HG02623 (cell line): Measurements from ENCODE around the gene GSK3B.

Source experiments
- ATAC-seq: cut with Tn5 transposase; IDR thresholded peaks from one replicate; pipeline ENCODE4 v1.9.1; 2021; ENCODE audit warnings: moderate library complexity; ENCODE audit not compliant: unreplicated experiment

Gene GSK3B

DNA sequence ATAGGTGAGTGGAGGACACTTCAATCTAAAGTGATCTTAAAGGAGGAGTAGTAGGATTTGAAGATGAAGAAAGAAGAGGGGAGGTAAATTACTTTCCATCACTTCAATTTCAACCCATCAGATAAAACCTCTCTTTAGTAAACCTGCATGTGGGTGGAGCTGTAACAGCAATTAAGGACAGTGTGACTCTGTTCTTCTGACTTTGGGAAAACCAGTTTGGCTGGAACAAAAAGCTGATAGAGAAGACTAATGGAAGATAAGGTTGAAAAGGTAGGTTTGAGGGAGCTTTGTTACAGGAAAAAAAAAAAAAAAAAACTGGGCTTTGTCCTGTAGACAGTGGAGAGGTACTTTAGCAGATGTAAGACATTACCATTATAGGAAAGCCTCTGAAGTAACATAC is 4.5 kb upstream of the GSK3B start:
- ATAC-seq, result no peak

DNA sequence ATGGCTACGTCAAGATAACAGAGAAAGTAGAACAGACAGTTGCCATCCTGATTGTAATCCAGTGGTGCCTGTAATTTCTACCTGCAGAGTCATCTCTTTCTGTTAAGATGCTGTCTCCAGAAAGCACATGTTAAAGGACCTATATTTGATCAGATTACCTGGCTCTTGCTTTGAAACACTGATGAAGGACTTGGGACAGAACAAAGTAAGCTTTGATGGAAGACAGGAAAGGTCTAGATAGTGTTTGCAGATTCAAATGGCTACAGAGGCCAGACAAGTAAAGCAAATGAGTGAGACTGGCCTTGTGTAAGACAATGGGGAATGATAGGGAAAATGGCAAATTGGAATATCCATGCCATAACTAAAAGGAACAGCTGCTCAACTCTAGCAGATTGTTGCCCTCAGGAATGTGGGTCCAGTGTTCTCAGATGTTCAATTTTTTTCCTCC is 1.8 kb upstream of the GSK3B start:
- no peak for ATAC-seq

DNA sequence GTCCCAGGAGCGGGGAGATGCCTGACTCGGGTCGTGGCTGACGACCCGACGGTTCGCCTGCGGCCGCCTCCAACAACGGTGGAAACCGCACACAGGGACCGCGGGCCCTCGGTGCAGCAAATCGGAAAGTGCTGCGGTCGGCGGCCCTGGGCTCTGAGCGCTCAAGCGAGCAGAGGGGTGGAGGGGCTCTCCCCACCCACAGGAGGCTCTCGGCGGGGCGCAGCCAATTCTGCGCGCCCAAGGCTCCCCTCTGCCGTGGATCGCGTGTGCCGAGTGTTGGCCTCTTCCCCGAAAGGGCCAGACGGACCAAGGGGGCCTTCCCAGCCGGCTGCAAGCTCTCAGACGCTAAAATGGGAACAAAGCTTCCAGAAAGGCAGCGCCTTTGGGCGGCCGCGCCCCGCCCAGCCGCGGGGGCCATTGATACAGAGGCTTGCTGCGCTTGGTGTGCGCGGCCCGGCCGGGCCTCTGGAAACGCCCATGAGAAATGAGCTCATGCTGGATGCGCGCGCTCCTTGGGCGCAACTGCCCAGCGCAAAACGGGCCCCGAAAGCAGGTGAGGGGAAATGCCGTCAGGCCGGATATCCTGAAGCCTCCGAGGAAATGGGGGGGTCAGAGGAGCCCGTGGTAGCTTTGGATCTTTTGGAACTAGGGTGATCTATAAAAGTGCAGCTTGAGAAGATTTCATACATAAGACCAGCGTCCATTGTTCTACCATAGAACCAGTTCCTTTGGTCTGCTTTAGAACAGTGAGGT is 1.2 kb upstream of the GSK3B start:
- ATAC-seq, result peak; percentile 33

GRCh38 chr3:120094776-120095225 is 554 bp upstream of the GSK3B start:
- peak; percentile 64 for ATAC-seq

DNA sequence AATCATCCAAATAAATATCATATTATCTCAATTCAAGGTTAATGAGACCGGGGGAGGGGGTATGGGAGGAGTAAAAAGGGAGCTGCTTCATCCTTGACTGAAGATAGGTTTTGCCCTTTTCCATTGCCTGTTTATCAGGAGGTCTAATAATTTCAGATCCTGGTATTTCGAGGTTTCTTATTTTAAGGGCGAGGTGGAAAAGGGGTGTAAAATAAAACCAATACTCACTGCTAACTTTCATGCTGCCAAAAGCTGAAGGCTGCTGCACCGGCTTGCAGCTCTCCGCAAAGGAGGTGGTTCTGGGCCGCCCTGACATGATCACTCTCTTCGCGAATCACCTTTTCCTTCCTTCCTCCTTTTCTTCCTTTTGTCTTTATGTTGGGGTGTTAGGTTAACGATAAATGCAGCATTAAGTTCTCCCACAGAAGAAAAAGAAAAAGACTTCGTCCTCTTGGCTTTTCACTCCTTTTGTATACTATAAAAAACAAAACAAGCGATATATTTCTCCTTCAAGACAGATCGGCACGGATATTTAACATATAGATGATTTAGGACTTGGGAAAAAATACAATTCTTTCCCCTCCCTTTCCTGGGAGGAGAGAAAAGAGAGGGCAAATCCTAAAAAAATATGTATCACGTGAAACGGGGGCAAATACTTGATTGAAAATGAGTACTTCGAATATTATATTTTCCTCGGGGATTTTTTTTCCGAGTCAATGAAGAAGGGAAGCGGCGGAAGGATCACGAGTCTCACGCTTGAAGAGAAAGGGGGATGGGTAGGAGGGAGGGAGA is 932 bp downstream of the GSK3B start:
- no peak for ATAC-seq

DNA sequence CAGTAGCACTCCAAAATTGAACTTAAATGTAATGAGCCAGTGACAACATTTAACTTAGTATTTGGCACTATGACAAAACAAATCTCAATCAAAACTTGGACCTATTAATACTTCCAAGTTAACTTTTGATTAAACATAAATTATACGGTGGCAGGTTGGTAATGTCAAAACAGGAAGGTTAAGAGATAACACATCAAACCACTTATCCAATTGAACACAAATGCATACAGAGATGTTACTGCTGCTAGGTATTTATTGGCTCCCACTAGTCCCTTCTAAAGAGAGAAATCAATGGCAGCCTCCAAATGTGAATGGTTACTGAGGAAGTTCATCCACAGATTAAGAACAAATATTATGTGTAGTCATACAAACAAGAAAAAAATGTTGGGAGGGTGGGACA is 1.8 kb downstream of the GSK3B start:
- ATAC-seq, result no peak

GRCh38 chr3:120090422-120090821 is 3.8 kb downstream of the GSK3B start:
- no peak for ATAC-seq

GRCh38 chr3:120089089-120089488 is 5.2 kb downstream of the GSK3B start:
- no peak for ATAC-seq

DNA sequence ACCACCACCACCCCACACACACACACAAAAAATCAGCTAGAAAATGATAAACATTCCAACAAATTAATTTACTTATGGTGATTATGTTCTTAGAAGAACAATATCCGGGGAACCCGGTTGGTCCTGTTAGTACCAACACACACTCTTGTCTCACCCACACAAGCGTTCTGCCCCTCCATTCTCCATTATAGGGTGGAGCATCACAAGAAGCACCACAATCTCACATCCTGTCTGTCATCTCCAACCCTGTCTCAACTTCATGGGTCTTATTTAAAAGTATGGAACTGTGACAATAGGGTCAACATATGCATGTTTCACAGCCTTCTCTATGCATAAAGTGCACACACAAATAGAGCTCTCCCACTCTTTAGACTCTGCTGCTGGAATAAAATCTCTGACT is 5.6 kb downstream of the GSK3B start:
- ATAC-seq, result no peak

DNA sequence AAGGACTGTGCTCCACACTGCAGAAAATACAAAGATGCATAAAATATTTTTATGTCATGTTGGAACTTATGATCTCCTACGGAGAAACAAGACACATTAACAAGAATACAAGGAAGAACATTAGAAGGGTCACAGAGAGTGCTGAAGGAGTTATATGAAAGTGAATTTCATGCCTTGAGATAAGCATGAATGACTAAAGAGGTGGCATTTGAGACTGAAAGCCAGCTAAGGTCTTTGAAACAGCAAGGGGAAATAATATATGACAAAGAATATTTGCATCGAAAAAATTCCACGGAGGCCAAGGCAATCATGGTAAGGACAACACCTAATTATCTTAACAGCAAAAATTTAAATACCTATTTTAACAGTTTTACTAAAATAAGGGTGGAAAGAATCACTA is 12.5 kb downstream of the GSK3B start:
- ATAC-seq, result no peak

DNA sequence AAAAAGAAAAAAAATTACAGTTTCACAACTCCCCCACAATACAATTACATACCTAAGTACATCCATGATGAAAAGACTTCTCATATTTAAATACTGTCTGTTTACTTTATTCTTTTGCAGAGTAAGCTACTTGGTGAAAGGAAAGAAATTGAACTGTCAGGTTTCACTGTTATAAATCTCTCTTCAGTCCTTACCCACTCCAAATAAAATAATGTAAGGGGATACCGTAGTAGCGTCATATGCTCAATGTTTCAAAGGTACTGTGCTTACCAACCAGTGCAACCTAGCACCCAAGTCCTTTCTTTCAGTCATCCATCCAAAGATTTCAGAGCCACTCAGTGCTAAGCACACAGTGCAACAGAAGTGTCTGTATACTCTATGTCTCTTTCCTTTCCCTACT is 13.4 kb downstream of the GSK3B start:
- no peak for ATAC-seq

GRCh38 chr3:120077731-120078130 is 16.5 kb downstream of the GSK3B start:
- ATAC-seq, result no peak

- no peak for ATAC-seq
Measured at GRCh38 chr3:120072867-120073525, 21.3 kb downstream of the GSK3B start.

DNA sequence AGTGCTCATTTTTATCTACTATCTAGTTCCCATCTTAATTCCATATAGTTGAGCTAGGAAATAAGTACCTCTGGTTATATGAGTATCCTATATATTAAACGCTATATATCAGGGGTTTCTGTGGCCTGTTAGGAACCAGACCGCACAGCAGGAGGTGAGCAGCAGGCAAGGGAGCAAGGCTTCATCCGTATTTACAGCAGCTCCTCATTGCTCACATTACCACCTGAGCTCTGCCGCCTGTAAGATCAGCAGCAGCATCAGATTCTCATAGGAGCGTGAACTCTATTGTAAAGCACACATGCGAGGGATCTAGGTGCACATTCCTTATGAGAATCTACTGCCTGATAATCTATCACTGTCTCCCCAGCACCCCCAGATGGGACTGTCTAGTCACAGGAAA is 23.0 kb downstream of the GSK3B start:
- no peak for ATAC-seq

DNA sequence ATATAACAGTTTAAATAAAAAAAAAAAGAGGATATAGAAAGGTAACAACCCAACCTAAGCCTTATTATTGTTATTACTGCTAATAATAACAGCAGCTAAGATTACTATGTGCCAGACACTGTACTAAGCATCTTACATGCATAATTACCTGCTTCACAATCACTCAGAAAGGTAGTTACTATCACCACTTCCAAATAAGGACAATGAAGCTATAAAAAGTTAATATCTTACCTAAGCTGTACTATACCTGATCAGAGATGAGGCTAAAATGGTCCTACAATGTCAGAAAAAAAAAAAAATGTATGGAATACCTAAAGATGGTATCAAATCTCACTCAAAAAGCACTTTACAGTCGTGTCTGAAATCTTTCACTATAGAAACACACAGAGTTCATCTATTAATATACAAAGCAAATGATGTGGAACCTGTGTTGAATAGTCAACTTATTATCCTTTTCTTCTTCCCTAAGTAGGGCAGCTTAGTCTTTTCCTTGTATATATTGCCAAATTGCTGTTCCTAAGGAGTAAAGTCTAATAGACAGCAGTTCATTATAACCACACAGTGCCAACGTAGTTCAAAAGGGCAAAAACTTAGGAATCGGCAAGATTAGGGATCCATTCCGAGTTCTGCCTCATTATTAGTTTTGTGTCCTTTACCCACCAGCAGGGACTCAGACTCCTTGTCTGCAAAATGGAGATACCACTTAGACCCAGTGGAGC is 23.8 kb downstream of the GSK3B start:
- no peak for ATAC-seq

DNA sequence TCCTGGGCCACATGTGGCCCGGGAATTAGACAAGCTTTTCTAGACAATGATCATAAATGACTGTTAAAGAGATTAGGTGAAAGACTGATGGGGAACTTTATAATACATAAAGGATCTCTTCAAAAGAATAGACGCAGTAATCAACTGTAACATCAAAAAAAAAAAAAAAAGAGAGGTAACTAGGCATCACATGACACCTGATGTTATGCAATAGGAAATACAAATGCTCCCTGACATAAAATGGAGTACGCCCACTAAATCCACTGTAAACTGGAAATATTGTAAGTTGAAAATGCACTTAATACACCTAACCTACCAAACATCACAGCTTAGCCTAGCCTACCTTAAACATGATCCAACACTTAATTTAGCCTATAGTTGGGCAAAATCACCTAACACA is 27.2 kb downstream of the GSK3B start:
- no peak for ATAC-seq

- no peak for ATAC-seq
Measured at GRCh38 chr3:120066634-120067033, 27.6 kb downstream of the GSK3B start.

DNA sequence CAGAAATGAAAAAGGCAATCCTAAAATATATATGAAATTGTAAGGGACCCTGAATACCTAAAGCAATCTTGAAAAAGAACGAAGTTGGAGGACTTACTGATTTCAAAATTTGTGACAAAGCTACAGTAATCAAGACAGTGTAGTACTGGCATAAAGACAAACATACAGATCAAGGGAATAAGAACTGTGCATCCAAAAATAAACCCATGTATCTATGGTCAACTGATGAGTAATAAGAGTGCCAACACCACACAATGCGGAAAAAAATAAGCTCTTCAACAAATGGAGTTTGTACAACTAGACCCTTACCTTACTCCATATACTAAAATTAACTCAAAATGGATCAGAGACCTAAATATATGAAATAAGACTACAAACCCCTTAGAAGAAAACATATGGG is 29.6 kb downstream of the GSK3B start:
- ATAC-seq, result no peak

- no peak for ATAC-seq
Measured at GRCh38 chr3:120062474-120062873, 31.8 kb downstream of the GSK3B start.

GRCh38 chr3:120059081-120059864 is 35.0 kb downstream of the GSK3B start:
- no peak for ATAC-seq
